Astrocyte (in vitro differentiated cells and primary cell): Measurements from ENCODE around the gene CHST15. TPM values are rescaled to one million over a fixed set of nuclear protein-coding genes. Genes with fewer than 3 reads are reported as not detected.

Source experiments
- DNase-seq: peaks from one replicate; pipeline ENCODE4 v3.0.0-alpha.2; 2010; ENCODE audit warnings: low read depth
- FAIRE-seq: peaks from 2 replicates; lab custom pipeline; 2011; peaks lifted over from hg19 to GRCh38; lab: Jason Lieb, UNC
- H2AFZ ChIP-seq: 2 replicates; pipeline ENCODE4 v1.6.0; 2012; ENCODE audit warnings: low read depth, low read length, inconsistent platforms
- H3K27ac ChIP-seq: 2 replicates; pipeline ENCODE4 v1.5.1; 2011; ENCODE audit warnings: low read depth, low read length, inconsistent platforms
- H3K27me3 ChIP-seq: 2 replicates; pipeline ENCODE4 v1.6.0; 2011; ENCODE audit warnings: low read length, inconsistent platforms; ENCODE audit not compliant: insufficient read depth
- H3K36me3 ChIP-seq: 2 replicates; pipeline ENCODE4 v1.5.1; 2011; ENCODE audit warnings: low read length, inconsistent platforms; ENCODE audit not compliant: insufficient read depth
- H3K4me1 ChIP-seq: 2 replicates; pipeline ENCODE4 v1.5.1; 2011; ENCODE audit warnings: low read length, inconsistent platforms; ENCODE audit not compliant: insufficient read depth
- H3K4me2 ChIP-seq: 2 replicates; pipeline ENCODE4 v1.6.0; 2012; ENCODE audit warnings: low read length, inconsistent platforms
- H3K4me3 ChIP-seq: 2 replicates; pipeline ENCODE4 v1.5.1; 2011; ENCODE audit warnings: low read depth, mild to moderate bottlenecking, low read length, inconsistent platforms; ENCODE audit not compliant: insufficient read depth
- H3K79me2 ChIP-seq: 2 replicates; pipeline ENCODE4 v1.6.0; 2012; ENCODE audit warnings: mild to moderate bottlenecking, low read length, inconsistent platforms; ENCODE audit not compliant: insufficient read depth
- H3K9ac ChIP-seq: 2 replicates; pipeline ENCODE4 v1.6.0; 2012; ENCODE audit warnings: mild to moderate bottlenecking, low read length, inconsistent platforms
- H3K9me3 ChIP-seq: 2 replicates; pipeline ENCODE4 v1.5.1; 2012; ENCODE audit warnings: low read depth, mild to moderate bottlenecking, low read length, inconsistent platforms; ENCODE audit not compliant: insufficient read depth
- H4K20me1 ChIP-seq: 2 replicates; pipeline ENCODE4 v1.6.0; 2012; ENCODE audit warnings: low read length, inconsistent platforms; ENCODE audit not compliant: insufficient read depth
- H3K27ac Mint-ChIP-seq: one replicate; pipeline ENCODE4 v1.8.0; 2021; ENCODE audit warnings: mild to moderate bottlenecking, mixed read lengths; ENCODE audit not compliant: unreplicated experiment
- H3K27me3 Mint-ChIP-seq: one replicate; pipeline ENCODE4 v1.8.0; 2021; ENCODE audit warnings: low read depth, mixed read lengths; ENCODE audit not compliant: unreplicated experiment
- H3K36me3 Mint-ChIP-seq: one replicate; pipeline ENCODE4 v1.8.0; 2021; ENCODE audit warnings: low read depth, mixed read lengths; ENCODE audit not compliant: unreplicated experiment
- H3K4me1 Mint-ChIP-seq: one replicate; pipeline ENCODE4 v1.8.0; 2021; ENCODE audit warnings: low read depth, mixed read lengths; ENCODE audit not compliant: unreplicated experiment
- H3K4me3 Mint-ChIP-seq: one replicate; pipeline ENCODE4 v1.8.0; 2021; ENCODE audit warnings: mild to moderate bottlenecking, moderate library complexity, mixed read lengths; ENCODE audit not compliant: unreplicated experiment
- H3K9me3 Mint-ChIP-seq: one replicate; pipeline ENCODE4 v1.8.0; 2021; ENCODE audit warnings: mild to moderate bottlenecking, mixed read lengths; ENCODE audit not compliant: unreplicated experiment
- EZH2 ChIP-seq: IDR thresholded peaks from 2 replicates; pipeline ENCODE4 v1.6.1; 2012; ENCODE audit warnings: mild to moderate bottlenecking, low read length, inconsistent platforms; ENCODE audit not compliant: insufficient read depth
- total RNA-seq: library from RNA; stranded (reverse); gene quantifications from 2 replicates; pipeline ENCODE4 v1.2.1, GENCODE V29; 2021
- TF ChIP-seq, protein P1 (sequence below): IDR thresholded peaks from 2 replicates; pipeline ENCODE4 v1.5.1; 2011; ENCODE audit warnings: low read depth, mild to moderate bottlenecking, inconsistent platforms, low read length, moderate library complexity; ENCODE audit not compliant: insufficient read depth

CHST15 gene
- total RNA-seq, 1 donor from 2014 or later: 20.6 TPM

DNA sequence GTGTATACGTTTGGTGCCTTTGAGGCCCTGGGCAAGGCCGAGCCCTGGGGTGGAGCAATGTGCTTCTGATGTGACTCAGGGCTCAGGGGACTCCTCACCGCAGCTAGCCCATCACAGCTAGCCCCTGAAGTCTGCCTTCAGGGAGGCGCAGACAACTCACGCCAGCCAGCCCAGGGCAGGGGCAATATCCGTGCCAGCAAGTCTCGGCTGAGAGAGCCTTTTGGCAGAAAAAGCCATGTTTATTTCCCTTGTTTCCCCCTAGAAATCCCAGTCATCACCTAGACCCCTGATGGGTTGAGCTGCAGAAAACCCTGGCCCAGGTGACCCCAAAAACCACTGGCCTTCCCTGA lies 90.4 kb downstream of the CHST15 start:
- Histone ChIP-seq H3K27ac (no peak overlapping the region), H3K4me2 (no peak overlapping the region), H3K79me2 (no peaks in the 10 kb centered on the region), H4K20me1 (no peaks in the 10 kb centered on the region), H3K27me3 (peaks cover 5% of the 10 kb centered on the region), H3K4me3 (no peak overlapping the region), H3K4me1 (peaks cover 3% of the 10 kb centered on the region), H3K9ac (no peak overlapping the region), H2AFZ (no peak overlapping the region), H3K36me3 (no peaks in the 10 kb centered on the region), H3K9me3 (no peaks in the 10 kb centered on the region)
- peaks cover 17% of the 10 kb centered on the region for H3K36me3 Mint-ChIP-seq
- no peak for FAIRE-seq
- H3K9me3 Mint-ChIP-seq: peaks cover 2% of the 10 kb centered on the region
- TF ChIP-seq, protein P1, sequence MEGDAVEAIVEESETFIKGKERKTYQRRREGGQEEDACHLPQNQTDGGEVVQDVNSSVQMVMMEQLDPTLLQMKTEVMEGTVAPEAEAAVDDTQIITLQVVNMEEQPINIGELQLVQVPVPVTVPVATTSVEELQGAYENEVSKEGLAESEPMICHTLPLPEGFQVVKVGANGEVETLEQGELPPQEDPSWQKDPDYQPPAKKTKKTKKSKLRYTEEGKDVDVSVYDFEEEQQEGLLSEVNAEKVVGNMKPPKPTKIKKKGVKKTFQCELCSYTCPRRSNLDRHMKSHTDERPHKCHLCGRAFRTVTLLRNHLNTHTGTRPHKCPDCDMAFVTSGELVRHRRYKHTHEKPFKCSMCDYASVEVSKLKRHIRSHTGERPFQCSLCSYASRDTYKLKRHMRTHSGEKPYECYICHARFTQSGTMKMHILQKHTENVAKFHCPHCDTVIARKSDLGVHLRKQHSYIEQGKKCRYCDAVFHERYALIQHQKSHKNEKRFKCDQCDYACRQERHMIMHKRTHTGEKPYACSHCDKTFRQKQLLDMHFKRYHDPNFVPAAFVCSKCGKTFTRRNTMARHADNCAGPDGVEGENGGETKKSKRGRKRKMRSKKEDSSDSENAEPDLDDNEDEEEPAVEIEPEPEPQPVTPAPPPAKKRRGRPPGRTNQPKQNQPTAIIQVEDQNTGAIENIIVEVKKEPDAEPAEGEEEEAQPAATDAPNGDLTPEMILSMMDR: no peak
- no peak for TF ChIP-seq EZH2
- no peak for DNase-seq
- H3K27ac Mint-ChIP-seq: no peak overlapping the region
- peaks cover 32% of the 10 kb centered on the region for H3K27me3 Mint-ChIP-seq
- peaks cover 14% of the 10 kb centered on the region for H3K4me1 Mint-ChIP-seq
- no peak overlapping the region for H3K4me3 Mint-ChIP-seq

- H4K20me1 ChIP-seq: no peaks in the 10 kb centered on the region
- FAIRE-seq (no peak), DNase-seq (no peak)
- no peak overlapping the region for H3K27ac ChIP-seq
- H3K36me3 ChIP-seq: no peaks in the 10 kb centered on the region
- TF ChIP-seq, protein P1: no peak
- TF ChIP-seq EZH2: no peak
- no peak overlapping the region for H3K4me3 Mint-ChIP-seq
- peaks cover 5% of the 10 kb centered on the region for H3K27me3 ChIP-seq
- H3K9me3 ChIP-seq: no peaks in the 10 kb centered on the region
- no peak overlapping the region for H3K9ac ChIP-seq
- H3K27ac Mint-ChIP-seq: no peak overlapping the region
- H2AFZ ChIP-seq: no peak overlapping the region
- H3K9me3 Mint-ChIP-seq: peaks cover 2% of the 10 kb centered on the region
- H3K27me3 Mint-ChIP-seq: peaks cover 32% of the 10 kb centered on the region
- H3K4me1 ChIP-seq: peaks cover 8% of the 10 kb centered on the region
- H3K4me2 ChIP-seq: no peak overlapping the region
- peaks cover 17% of the 10 kb centered on the region for H3K36me3 Mint-ChIP-seq
- H3K4me1 Mint-ChIP-seq: peaks cover 18% of the 10 kb centered on the region
- no peak overlapping the region for H3K4me3 ChIP-seq
- H3K79me2 ChIP-seq: no peaks in the 10 kb centered on the region
Measured at GRCh38 chr10:124002391-124003069, 90.9 kb downstream of the CHST15 start.
